ENCODE results near the gene SAA4. TPM values are rescaled to one million over a fixed set of nuclear protein-coding genes. Genes with fewer than 3 reads are reported as not detected.

SAA4 gene
- total and polyA plus RNA-seq, 2 experiments from 2014 or later, result not detected

DNA sequence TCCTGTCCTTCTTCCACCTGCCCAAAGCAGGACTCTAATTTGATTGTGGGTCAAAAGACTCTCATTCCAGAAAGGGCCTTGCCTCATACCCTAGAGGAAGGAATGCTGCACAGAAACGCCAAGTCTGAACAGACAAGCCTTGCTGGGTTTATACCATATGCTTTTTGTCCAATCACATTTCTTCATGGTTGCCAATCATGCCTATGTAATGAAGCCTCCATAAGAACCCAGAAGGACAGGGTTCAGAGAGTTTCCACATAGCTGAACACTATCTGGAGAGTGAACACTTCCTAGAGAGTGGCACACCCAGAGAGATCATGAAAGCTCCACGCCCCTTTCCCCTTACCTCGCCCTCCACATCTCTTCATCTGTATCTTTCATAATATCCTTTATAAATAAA is 16.6 kb upstream of the SAA4 start:
- TF ChIP-seq EZH2phosphoT487 (IDR thresholded peaks at IDR 0.05; ENCODE audit: unreplicated experiment), result no peak
- no peak for TF ChIP-seq JUNB (IDR thresholded peaks at IDR 0.05; ENCODE audit: unreplicated experiment)
- Histone ChIP-seq H3K27me3 (ENCODE audit: insufficient read depth) (no peaks in the 10 kb centered on the region), H2AFZ (no peak overlapping the region), H3K4me1 (ENCODE audit: insufficient read depth) (no peaks in the 10 kb centered on the region), H3K79me2 (replicated peaks; ENCODE audit: insufficient read depth) (no peaks in the 10 kb centered on the region), H3K4me2 (no peak overlapping the region), H3K4me3 (no peak overlapping the region), H3K27ac (ENCODE audit: low read depth) (no peak overlapping the region), H3F3A (replicated peaks; ENCODE audit: low read depth) (no peaks in the 10 kb centered on the region), H3K9me2 (ENCODE audit: insufficient read depth) (peaks cover 6% of the 10 kb centered on the region; the same call in 1 of the 2 replicates), H3K36me3 (ENCODE audit: insufficient read depth) (no peaks in the 10 kb centered on the region), H4K20me1 (replicated peaks; ENCODE audit: insufficient read depth) (no peaks in the 10 kb centered on the region)
- no peak overlapping the region for H3K4me3 Mint-ChIP-seq
- H3K9me3 Mint-ChIP-seq, result no peaks in the 10 kb centered on the region
- no peaks in the 10 kb centered on the region for H3K4me1 Mint-ChIP-seq
- ATAC-seq (no peak), DNase-seq (ENCODE audit: low spot score) (no peak)
- no peak overlapping the region for H3K27ac Mint-ChIP-seq
- peaks cover 6% of the 10 kb centered on the region for H3K27me3 Mint-ChIP-seq (ENCODE audit: insufficient read depth, low read depth, poor library complexity)
- no peaks in the 10 kb centered on the region for H3K36me3 Mint-ChIP-seq (ENCODE audit: low read depth)

DNA sequence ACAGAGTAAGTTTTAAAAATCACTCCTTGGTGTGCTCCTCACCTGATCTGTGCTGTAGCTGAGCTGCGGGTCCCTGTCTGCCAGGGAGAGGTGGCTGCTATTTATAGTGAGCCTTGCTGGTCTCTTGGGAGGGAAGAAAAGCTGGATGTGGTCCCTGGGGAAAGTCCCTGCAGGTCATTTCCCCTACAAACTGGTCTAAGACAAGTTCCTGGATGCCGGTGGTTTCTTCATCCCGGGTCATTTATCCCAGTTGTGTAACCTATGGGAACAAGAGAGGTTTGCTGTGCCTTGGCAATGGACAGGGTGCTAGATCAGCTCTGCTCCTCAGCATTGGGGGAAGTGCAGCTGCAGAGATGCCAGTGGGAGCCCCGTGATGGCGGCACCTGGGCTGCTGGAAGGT is 12.0 kb upstream of the SAA4 start, which contains the start of gene SAA2:
Gene SAA2 (minus strand): TSS at position 108 of the 400 bp plus-strand sequence. CDS start 657 bp downstream, outside the sequence.
- H2AFZ ChIP-seq, result no peak within 1 kb of the TSS
- Mint-ChIP-seq H3K9me3 (peaks cover 2% of the 10 kb centered on the region; the same call in 1 of the 3 replicates), H3K27ac (no peak within 1 kb of the TSS), H3K36me3 (ENCODE audit: low read depth) (no peaks in the 10 kb centered on the region), H3K27me3 (ENCODE audit: insufficient read depth, low read depth, poor library complexity) (peaks cover 2% of the 10 kb centered on the region), H3K4me3 (no peak within 1 kb of the TSS), H3K4me1 (no peaks in the 10 kb centered on the region)
- peaks cover 4% of the 10 kb centered on the region; the same call in 1 of the 2 replicates for H3K9me2 ChIP-seq (ENCODE audit: insufficient read depth)
- no peaks in the 10 kb centered on the region for H4K20me1 ChIP-seq (replicated peaks; ENCODE audit: insufficient read depth)
- H3K27ac ChIP-seq (ENCODE audit: low read depth), result no peak within 1 kb of the TSS
- no peaks in the 10 kb centered on the region for H3K27me3 ChIP-seq (ENCODE audit: insufficient read depth)
- ATAC-seq (no peak), DNase-seq (ENCODE audit: low spot score) (no peak)
- no peak within 1 kb of the TSS for H3K4me2 ChIP-seq
- H3F3A ChIP-seq (replicated peaks; ENCODE audit: low read depth), result no peaks in the 10 kb centered on the region
- H3K4me1 ChIP-seq (ENCODE audit: insufficient read depth), result no peaks in the 10 kb centered on the region
- no peaks in the 10 kb centered on the region for H3K36me3 ChIP-seq (ENCODE audit: insufficient read depth)
- H3K4me3 ChIP-seq, result no peak within 1 kb of the TSS
- H3K79me2 ChIP-seq (replicated peaks; ENCODE audit: insufficient read depth), result no peaks in the 10 kb centered on the region
- TF ChIP-seq JUNB (IDR thresholded peaks at IDR 0.05; ENCODE audit: unreplicated experiment) (no peak), CREB1 (CRISPR knock-in tag; IDR thresholded peaks at IDR 0.05; ENCODE audit: low read depth) (no peak), NANOG (IDR thresholded peaks at IDR 0.05; ENCODE audit: borderline replicate concordance) (no peak), EZH2phosphoT487 (IDR thresholded peaks at IDR 0.05; ENCODE audit: unreplicated experiment) (no peak), STAT1 (IDR thresholded peaks at IDR 0.05; ENCODE audit: unreplicated experiment) (no peak), EZH2 (IDR thresholded peaks at IDR 0.05; ENCODE audit: low read depth, unreplicated experiment) (no peak), ZNF114 (CRISPR knock-in tag; IDR thresholded peaks at IDR 0.05) (no peak), ZNF331 (CRISPR knock-in tag; IDR thresholded peaks at IDR 0.05; ENCODE audit: low read depth) (no peak)
- TF ChIP-seq, protein P1, sequence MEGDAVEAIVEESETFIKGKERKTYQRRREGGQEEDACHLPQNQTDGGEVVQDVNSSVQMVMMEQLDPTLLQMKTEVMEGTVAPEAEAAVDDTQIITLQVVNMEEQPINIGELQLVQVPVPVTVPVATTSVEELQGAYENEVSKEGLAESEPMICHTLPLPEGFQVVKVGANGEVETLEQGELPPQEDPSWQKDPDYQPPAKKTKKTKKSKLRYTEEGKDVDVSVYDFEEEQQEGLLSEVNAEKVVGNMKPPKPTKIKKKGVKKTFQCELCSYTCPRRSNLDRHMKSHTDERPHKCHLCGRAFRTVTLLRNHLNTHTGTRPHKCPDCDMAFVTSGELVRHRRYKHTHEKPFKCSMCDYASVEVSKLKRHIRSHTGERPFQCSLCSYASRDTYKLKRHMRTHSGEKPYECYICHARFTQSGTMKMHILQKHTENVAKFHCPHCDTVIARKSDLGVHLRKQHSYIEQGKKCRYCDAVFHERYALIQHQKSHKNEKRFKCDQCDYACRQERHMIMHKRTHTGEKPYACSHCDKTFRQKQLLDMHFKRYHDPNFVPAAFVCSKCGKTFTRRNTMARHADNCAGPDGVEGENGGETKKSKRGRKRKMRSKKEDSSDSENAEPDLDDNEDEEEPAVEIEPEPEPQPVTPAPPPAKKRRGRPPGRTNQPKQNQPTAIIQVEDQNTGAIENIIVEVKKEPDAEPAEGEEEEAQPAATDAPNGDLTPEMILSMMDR (conservative IDR thresholded peaks at IDR 0.05; ENCODE audit: low read depth in 2 of 2), result no peak
- TF ChIP-seq, protein P2, sequence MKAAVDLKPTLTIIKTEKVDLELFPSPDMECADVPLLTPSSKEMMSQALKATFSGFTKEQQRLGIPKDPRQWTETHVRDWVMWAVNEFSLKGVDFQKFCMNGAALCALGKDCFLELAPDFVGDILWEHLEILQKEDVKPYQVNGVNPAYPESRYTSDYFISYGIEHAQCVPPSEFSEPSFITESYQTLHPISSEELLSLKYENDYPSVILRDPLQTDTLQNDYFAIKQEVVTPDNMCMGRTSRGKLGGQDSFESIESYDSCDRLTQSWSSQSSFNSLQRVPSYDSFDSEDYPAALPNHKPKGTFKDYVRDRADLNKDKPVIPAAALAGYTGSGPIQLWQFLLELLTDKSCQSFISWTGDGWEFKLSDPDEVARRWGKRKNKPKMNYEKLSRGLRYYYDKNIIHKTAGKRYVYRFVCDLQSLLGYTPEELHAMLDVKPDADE (IDR thresholded peaks at IDR 0.05), result no peak
- TF ChIP-seq, protein P3, sequence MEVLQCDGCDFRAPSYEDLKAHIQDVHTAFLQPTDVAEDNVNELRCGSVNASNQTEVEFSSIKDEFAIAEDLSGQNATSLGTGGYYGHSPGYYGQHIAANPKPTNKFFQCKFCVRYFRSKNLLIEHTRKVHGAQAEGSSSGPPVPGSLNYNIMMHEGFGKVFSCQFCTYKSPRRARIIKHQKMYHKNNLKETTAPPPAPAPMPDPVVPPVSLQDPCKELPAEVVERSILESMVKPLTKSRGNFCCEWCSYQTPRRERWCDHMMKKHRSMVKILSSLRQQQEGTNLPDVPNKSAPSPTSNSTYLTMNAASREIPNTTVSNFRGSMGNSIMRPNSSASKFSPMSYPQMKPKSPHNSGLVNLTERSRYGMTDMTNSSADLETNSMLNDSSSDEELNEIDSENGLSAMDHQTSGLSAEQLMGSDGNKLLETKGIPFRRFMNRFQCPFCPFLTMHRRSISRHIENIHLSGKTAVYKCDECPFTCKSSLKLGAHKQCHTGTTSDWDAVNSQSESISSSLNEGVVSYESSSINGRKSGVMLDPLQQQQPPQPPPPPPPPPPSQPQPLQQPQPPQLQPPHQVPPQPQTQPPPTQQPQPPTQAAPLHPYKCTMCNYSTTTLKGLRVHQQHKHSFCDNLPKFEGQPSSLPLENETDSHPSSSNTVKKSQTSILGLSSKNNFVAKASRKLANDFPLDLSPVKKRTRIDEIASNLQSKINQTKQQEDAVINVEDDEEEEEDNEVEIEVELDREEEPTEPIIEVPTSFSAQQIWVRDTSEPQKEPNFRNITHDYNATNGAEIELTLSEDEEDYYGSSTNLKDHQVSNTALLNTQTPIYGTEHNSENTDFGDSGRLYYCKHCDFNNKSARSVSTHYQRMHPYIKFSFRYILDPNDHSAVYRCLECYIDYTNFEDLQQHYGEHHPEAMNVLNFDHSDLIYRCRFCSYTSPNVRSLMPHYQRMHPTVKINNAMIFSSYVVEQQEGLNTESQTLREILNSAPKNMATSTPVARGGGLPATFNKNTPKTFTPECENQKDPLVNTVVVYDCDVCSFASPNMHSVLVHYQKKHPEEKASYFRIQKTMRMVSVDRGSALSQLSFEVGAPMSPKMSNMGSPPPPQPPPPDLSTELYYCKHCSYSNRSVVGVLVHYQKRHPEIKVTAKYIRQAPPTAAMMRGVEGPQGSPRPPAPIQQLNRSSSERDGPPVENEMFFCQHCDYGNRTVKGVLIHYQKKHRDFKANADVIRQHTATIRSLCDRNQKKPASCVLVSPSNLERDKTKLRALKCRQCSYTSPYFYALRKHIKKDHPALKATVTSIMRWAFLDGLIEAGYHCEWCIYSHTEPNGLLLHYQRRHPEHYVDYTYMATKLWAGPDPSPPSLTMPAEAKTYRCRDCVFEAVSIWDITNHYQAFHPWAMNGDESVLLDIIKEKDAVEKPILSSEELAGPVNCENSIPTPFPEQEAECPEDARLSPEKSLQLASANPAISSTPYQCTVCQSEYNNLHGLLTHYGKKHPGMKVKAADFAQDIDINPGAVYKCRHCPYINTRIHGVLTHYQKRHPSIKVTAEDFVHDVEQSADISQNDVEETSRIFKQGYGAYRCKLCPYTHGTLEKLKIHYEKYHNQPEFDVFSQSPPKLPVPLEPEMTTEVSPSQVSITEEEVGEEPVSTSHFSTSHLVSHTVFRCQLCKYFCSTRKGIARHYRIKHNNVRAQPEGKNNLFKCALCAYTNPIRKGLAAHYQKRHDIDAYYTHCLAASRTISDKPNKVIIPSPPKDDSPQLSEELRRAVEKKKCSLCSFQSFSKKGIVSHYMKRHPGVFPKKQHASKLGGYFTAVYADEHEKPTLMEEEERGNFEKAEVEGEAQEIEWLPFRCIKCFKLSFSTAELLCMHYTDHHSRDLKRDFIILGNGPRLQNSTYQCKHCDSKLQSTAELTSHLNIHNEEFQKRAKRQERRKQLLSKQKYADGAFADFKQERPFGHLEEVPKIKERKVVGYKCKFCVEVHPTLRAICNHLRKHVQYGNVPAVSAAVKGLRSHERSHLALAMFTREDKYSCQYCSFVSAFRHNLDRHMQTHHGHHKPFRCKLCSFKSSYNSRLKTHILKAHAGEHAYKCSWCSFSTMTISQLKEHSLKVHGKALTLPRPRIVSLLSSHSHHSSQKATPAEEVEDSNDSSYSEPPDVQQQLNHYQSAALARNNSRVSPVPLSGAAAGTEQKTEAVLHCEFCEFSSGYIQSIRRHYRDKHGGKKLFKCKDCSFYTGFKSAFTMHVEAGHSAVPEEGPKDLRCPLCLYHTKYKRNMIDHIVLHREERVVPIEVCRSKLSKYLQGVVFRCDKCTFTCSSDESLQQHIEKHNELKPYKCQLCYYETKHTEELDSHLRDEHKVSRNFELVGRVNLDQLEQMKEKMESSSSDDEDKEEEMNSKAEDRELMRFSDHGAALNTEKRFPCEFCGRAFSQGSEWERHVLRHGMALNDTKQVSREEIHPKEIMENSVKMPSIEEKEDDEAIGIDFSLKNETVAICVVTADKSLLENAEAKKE (CRISPR knock-in tag; IDR thresholded peaks at IDR 0.05), result no peak

Measured in GM23338 (cell line).